H1 (cell line): Measurements from ENCODE around the gene HRH1. TPM values are rescaled to one million over a fixed set of nuclear protein-coding genes. Genes with fewer than 3 reads are reported as not detected.

ENCODE experiments used
- CTCF ChIA-PET: fragments of 300-600 bp; sonication (Branson Sonifier 250); formaldehyde crosslinking; loops from one replicate; lab custom pipeline; 2021; ENCODE audit not compliant: partially characterized antibody; lab: Charles Lee
- POLR2A ChIA-PET: fragments of 300-600 bp; sonication (Branson Sonifier 250); formaldehyde crosslinking; loops from one replicate; lab custom pipeline; 2021; ENCODE audit warnings: inconsistent platforms; ENCODE audit not compliant: partially characterized antibody; lab: Charles Lee
- DNase-seq, 2 experiments: peaks; one replicate each; pipeline versions ENCODE4 v3.0.0 to v3.0.0-alpha.2; 2010 to 2022; ENCODE audit warnings: low spot score in 2 of 2, low read depth in 1 of 2, mixed read lengths in 1 of 2
- FAIRE-seq: peaks from 2 replicates; lab custom pipeline; 2011; peaks lifted over from hg19 to GRCh38; lab: Jason Lieb, UNC
- H2AFZ ChIP-seq: 2 replicates; pipeline ENCODE4 v1.8.1; 2012; ENCODE audit warnings: low read length, inconsistent platforms
- H2AK5ac ChIP-seq: 2 replicates; pipeline ENCODE4 v1.6.1; 2013; ENCODE audit warnings: low read depth, low read length
- H2BK120ac ChIP-seq: replicated peaks from 2 replicates; pipeline ENCODE3; 2013; ENCODE audit warnings: low read depth, low read length, inconsistent platforms
- H2BK12ac ChIP-seq: 2 replicates; pipeline ENCODE4 v1.6.1; 2013; ENCODE audit warnings: low read depth, low read length
- H2BK15ac ChIP-seq: 2 replicates; pipeline ENCODE4 v1.6.1; 2013; ENCODE audit warnings: low read length
- H2BK20ac ChIP-seq: 2 replicates; pipeline ENCODE4 v1.6.1; 2013; ENCODE audit warnings: low read length
- H2BK5ac ChIP-seq: 2 replicates; pipeline ENCODE4 v1.6.1; 2013; ENCODE audit warnings: low read depth, low read length
- H3K14ac ChIP-seq: 2 replicates; pipeline ENCODE4 v1.6.1; 2013; ENCODE audit warnings: inconsistent platforms; ENCODE audit not compliant: insufficient read length
- H3K18ac ChIP-seq: 2 replicates; pipeline ENCODE4 v1.6.1; 2013; ENCODE audit warnings: low read length; ENCODE audit errors: extremely low read depth
- H3K23ac ChIP-seq: 2 replicates; pipeline ENCODE4 v1.6.1; 2013; ENCODE audit warnings: inconsistent platforms; ENCODE audit not compliant: insufficient read length
- H3K23me2 ChIP-seq: 2 replicates; pipeline ENCODE4 v1.6.1; 2013; ENCODE audit warnings: low read depth, low read length
- H3K27ac ChIP-seq: 2 replicates; pipeline ENCODE4 v1.6.1; 2011; ENCODE audit warnings: low read depth, low read length, inconsistent platforms
- H3K27me3 ChIP-seq, 4 experiments: replicated peaks in 1 of 4; 1 replicate in 1 of 4; 2 replicates in 3 of 4; pipeline versions ENCODE4 v1.6.1 to v1.8.1; 2011 to 2013; ENCODE audit warnings: low read length in 3 of 4, mild to moderate bottlenecking in 3 of 4, inconsistent platforms in 2 of 4, mixed read lengths in 2 of 4, moderate library complexity in 1 of 4; ENCODE audit not compliant: control insufficient read depth in 3 of 4, insufficient read depth in 3 of 4; ENCODE audit errors: extremely low read depth in 1 of 4
- H3K36me3 ChIP-seq, 4 experiments: 2 replicates each; pipeline versions ENCODE4 v1.6.1 to v1.8.1; 2011 to 2013; ENCODE audit warnings: mild to moderate bottlenecking in 4 of 4, low read length in 3 of 4, moderate library complexity in 2 of 4, control low read depth in 1 of 4, inconsistent platforms in 1 of 4; ENCODE audit not compliant: insufficient read depth in 4 of 4, control insufficient read depth in 2 of 4
- H3K4ac ChIP-seq: replicated peaks from 2 replicates; pipeline ENCODE3; 2013; ENCODE audit warnings: low read length, low read depth, mixed read lengths, inconsistent platforms; ENCODE audit not compliant: insufficient read length
- H3K4me1 ChIP-seq, 4 experiments: replicated peaks in 1 of 4; 1 replicate in 1 of 4; 2 replicates in 3 of 4; pipeline versions ENCODE4 v1.6.1 to v1.8.1; 2011 to 2013; ENCODE audit warnings: low read length in 3 of 4, inconsistent platforms in 2 of 4, mixed read lengths in 1 of 4; ENCODE audit not compliant: insufficient read depth in 4 of 4, control insufficient read depth in 3 of 4
- H3K4me2 ChIP-seq, 2 experiments: 2 replicates each; pipeline versions ENCODE4 v1.6.1 to v1.8.1; 2011 to 2013; ENCODE audit warnings: low read depth in 2 of 2, low read length in 2 of 2, control low read depth in 1 of 2, inconsistent platforms in 1 of 2, mild to moderate bottlenecking in 1 of 2; ENCODE audit not compliant: insufficient read depth in 1 of 2
- H3K4me3 ChIP-seq, 4 experiments: fragments of 200-600, 300-600 bp in 1 of 4; sonication (generic), shearing (Covaris generic), sonication (Bioruptor Twin) in 1 of 4; 2 replicates each; pipeline versions ENCODE4 v1.5.1 to v1.8.1; 2011 to 2016; ENCODE audit warnings: low read length in 4 of 4, low read depth in 3 of 4, control low read depth in 2 of 4, inconsistent platforms in 2 of 4, mild to moderate bottlenecking in 2 of 4, mixed read lengths in 1 of 4, moderate library complexity in 1 of 4; ENCODE audit not compliant: insufficient read depth in 2 of 4; ENCODE audit errors: extremely low read depth in 1 of 4
- H3K56ac ChIP-seq: replicated peaks from 2 replicates; pipeline ENCODE3; 2013; ENCODE audit warnings: low read depth, mild to moderate bottlenecking, mixed read lengths, low read length, inconsistent platforms; ENCODE audit not compliant: insufficient read length
- H3K79me1 ChIP-seq: 2 replicates; pipeline ENCODE4 v1.6.1; 2013; ENCODE audit warnings: low read depth, low read length, control low read depth
- H3K79me2 ChIP-seq, 2 experiments: 2 replicates each; pipeline versions ENCODE4 v1.6.1 to v1.8.1; 2012 to 2013; ENCODE audit warnings: low read length in 2 of 2, mild to moderate bottlenecking in 2 of 2, inconsistent platforms in 1 of 2; ENCODE audit not compliant: insufficient read depth in 2 of 2, control insufficient read depth in 1 of 2
- H3K9ac ChIP-seq, 4 experiments: replicated peaks in 1 of 4; 1 replicate in 1 of 4; 2 replicates in 3 of 4; pipeline versions ENCODE4 v1.6.1 to v1.8.1; 2011 to 2013; ENCODE audit warnings: low read depth in 3 of 4, low read length in 3 of 4, control low read depth in 2 of 4, mild to moderate bottlenecking in 2 of 4, moderate library complexity in 2 of 4, inconsistent platforms in 1 of 4; ENCODE audit errors: extremely low read depth in 1 of 4
- H3K9me3 ChIP-seq, 2 experiments: 2 replicates each; pipeline versions ENCODE4 v1.6.1 to v1.8.1; 2012 to 2013; ENCODE audit warnings: mild to moderate bottlenecking in 2 of 2, moderate library complexity in 2 of 2, control low read depth in 1 of 2, inconsistent platforms in 1 of 2, low read depth in 1 of 2, low read length in 1 of 2, mixed read lengths in 1 of 2; ENCODE audit not compliant: insufficient read depth in 2 of 2
- H4K20me1 ChIP-seq, 2 experiments: replicated peaks in 1 of 2; 2 replicates each; pipeline versions ENCODE3 to v1.8.1; 2011 to 2013; ENCODE audit warnings: inconsistent platforms in 2 of 2, low read length in 2 of 2, mild to moderate bottlenecking in 1 of 2; ENCODE audit not compliant: insufficient read depth in 2 of 2, control insufficient read depth in 1 of 2
- H4K5ac ChIP-seq: 2 replicates; pipeline ENCODE4 v1.6.1; 2013; ENCODE audit warnings: low read length, low read depth, mixed read lengths, inconsistent platforms; ENCODE audit not compliant: insufficient read length
- H4K8ac ChIP-seq: 2 replicates; pipeline ENCODE4 v1.8.0; 2013; ENCODE audit warnings: mild to moderate bottlenecking, moderate library complexity, low read length, inconsistent platforms; ENCODE audit not compliant: insufficient read depth; ENCODE audit errors: extremely low read depth
- H4K91ac ChIP-seq: replicated peaks from 2 replicates; pipeline ENCODE3; 2013; ENCODE audit warnings: low read length, mixed read lengths, inconsistent platforms; ENCODE audit not compliant: insufficient read length
- CBX5 ChIP-seq: fragments of 300-800, 300-1000 bp; sonication (generic); IDR thresholded peaks from 2 replicates; pipeline ENCODE4 v1.7.1; 2016; ENCODE audit warnings: antibody characterized with exemption, low read length, low read depth
- EGR1 ChIP-seq: IDR thresholded peaks from 2 replicates; pipeline ENCODE4 v1.6.1; 2011; ENCODE audit warnings: low read depth, low read length, borderline replicate concordance
- EZH2 ChIP-seq: fragments of 200-600 bp; sonication (generic); IDR thresholded peaks from 2 replicates; pipeline ENCODE4 v1.7.1; 2012; ENCODE audit warnings: low read depth, mild to moderate bottlenecking, moderate library complexity, low read length, inconsistent platforms; ENCODE audit not compliant: severe bottlenecking
- FOSL1 ChIP-seq: IDR thresholded peaks from 2 replicates; pipeline ENCODE4 v1.6.1; 2011; ENCODE audit warnings: mild to moderate bottlenecking, low read depth, low read length, moderate library complexity; ENCODE audit not compliant: insufficient read depth
- MAFK ChIP-seq: IDR thresholded peaks from 2 replicates; pipeline ENCODE4 v1.6.1; 2012; ENCODE audit warnings: low read depth, mild to moderate bottlenecking, improper control_type of control experiment, low read length
- RFX5 ChIP-seq: IDR thresholded peaks from 2 replicates; pipeline ENCODE4 v1.6.1; 2011; ENCODE audit warnings: low read depth, low read length, improper control_type of control experiment, borderline replicate concordance
- SP1 ChIP-seq: IDR thresholded peaks from 2 replicates; pipeline ENCODE4 v1.6.1; 2011; ENCODE audit warnings: low read depth, low read length
- WGBS, 2 experiments: shearing (Covaris generic) in 1 of 2; methylation state at CpG; one replicate each; pipeline versions ENCODE4 v1.1.6 to v1.1.7; 2013 to 2015; ENCODE audit warnings: low lambda C conversion rate in 2 of 2, mixed read lengths in 2 of 2, inconsistent platforms in 1 of 2, low coverage in 1 of 2, missing lambda C conversion rate in 1 of 2; ENCODE audit not compliant: insufficient replicate concordance in 2 of 2, insufficient coverage in 1 of 2, insufficient read length in 1 of 2; ENCODE audit errors: extremely low coverage in 1 of 2, missing lambda C conversion rate in 1 of 2; 5-methylcytosine and 5-hydroxymethylcytosine counted together
- polyA plus RNA-seq, 7 experiments: library from polyadenylated mRNA; depleted of rRNA in 3 of 7; stranded (reverse) in 5 of 7; unstranded in 2 of 7; fragments of >200 nt in 5 of 7; fragments of 200-250 nt in 2 of 7; gene quantifications; 1 replicate in 5 of 7; 2 replicates in 1 of 7; 4 replicates in 1 of 7; pipeline versions ENCODE4 v1.2.1 to v1.2.3, GENCODE V29; 2011 to 2013; ENCODE audit warnings: missing spikeins in 2 of 7, mixed read lengths in 2 of 7
- total RNA-seq: library from RNA; stranded (reverse); fragmentation: NEBNext Ultra II Directional; extraction: Animal tissue kit (Norgen Biotek cat#: 25700); gene quantifications from 2 replicates; pipeline ENCODE4 v1.2.1, GENCODE V29; 2021

HRH1 gene
- total and polyA plus RNA-seq, 2 of the 8 experiments (the other 6 are each of a cell fraction or from before 2014, with no cell fraction given) = 0.11 TPM; not detected in 1

DNA sequence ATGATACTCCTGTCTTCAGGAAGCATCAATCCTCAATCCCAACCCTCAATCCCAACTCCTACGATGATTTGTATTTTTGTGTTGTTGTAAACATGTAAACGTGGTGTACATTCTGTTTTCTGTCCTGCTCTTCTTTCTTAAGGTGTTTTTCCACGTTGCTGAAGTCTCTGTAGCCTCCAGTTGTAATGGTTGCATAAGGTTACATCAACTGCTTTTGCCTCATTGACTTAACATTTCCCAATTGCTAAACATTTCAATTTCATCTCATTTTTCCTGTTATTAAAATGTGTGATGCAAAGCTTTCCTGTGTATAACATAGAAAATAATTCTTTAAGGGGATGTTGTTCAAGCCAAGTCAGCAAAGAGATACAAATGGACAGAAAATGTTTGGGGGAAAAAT is 33.4 kb downstream of the HRH1 start:
- Histone ChIP-seq H3K14ac (no peak overlapping the region), H4K91ac (no peak overlapping the region), H3K27me3 (no peaks in the 10 kb centered on the region), H3K79me2 (no peaks in the 10 kb centered on the region), H2AFZ (no peak overlapping the region), H3K4ac (no peak overlapping the region), H3K23me2 (no peaks in the 10 kb centered on the region), H2BK5ac (no peak overlapping the region), H3K4me2 (no peak overlapping the region), H3K27ac (no peak overlapping the region), H2BK20ac (no peak overlapping the region), H2AK5ac (no peak overlapping the region), H3K4me3 (no peak overlapping the region), H4K8ac (no peak overlapping the region), H4K20me1 (peaks cover 0 to 2% of the 10 kb centered on the region in 2 experiments), H3K9me3 (no peaks in the 10 kb centered on the region), H2BK12ac (no peak overlapping the region), H2BK120ac (no peak overlapping the region), H3K36me3 (no peaks in the 10 kb centered on the region), H2BK15ac (no peak overlapping the region), H3K56ac (no peak overlapping the region), H3K23ac (no peak overlapping the region), H3K18ac (no peak overlapping the region), H3K4me1 (peaks cover 0 to 3% (median 0%) of the 10 kb centered on the region in 4 experiments; a peak in 1 of 7 replicates), H3K9ac (no peak overlapping the region), H4K5ac (no peak overlapping the region), H3K79me1 (no peaks in the 10 kb centered on the region)
- 82% methylated on average over 3 of the region's 3 CpGs; no CpG with 5 or more reads in 1 of the 2 experiments for WGBS, 2 experiments
- ChIA-PET POLR2A (no interaction called here), CTCF (interaction anchor here (1.2 kb wide), 1 partner anchor 18 kb away, joined by 3 read pairs; no protein-coding TSS in a partner anchor)
- FAIRE-seq = no peak
- no peak for DNase-seq
- TF ChIP-seq CBX5 = no peak
- TF ChIP-seq EGR1 = no peak
- no peak for TF ChIP-seq EZH2
- TF ChIP-seq MAFK = no peak
- TF ChIP-seq FOSL1 = no peak
- TF ChIP-seq RFX5 = no peak
- TF ChIP-seq SP1 = no peak
